Erythroblast (primary cell): ENCODE data around the gene RIT2.

ENCODE experiments used
- GATA1 ChIP-seq: IDR thresholded peaks from 2 replicates; pipeline ENCODE4 v1.6.1; 2011; ENCODE audit warnings: low read depth, mild to moderate bottlenecking, control low read depth, low read length, moderate library complexity
- POLR2A ChIP-seq: IDR thresholded peaks from 2 replicates; pipeline ENCODE4 v1.6.1; 2011; ENCODE audit warnings: mild to moderate bottlenecking, low read length

GRCh38 chr18:42950732-42951131, 164.8 kb downstream of the RIT2 start:
- TF ChIP-seq POLR2A (no peak), GATA1 (no peak)
